ENCODE data around the gene FRY. TPM values are rescaled to one million over a fixed set of nuclear protein-coding genes. Genes with fewer than 3 reads are reported as not detected.

Gene FRY
- total RNA-seq, 1 experiment from 2014 or later: 1.3 TPM

- peak overlapping the region; percentile 26; the same call in 1 of the 2 replicates for H3K4me2 ChIP-seq (ENCODE audit: low read length)
- CTCF ChIA-PET: no interaction called here
- no peak overlapping the region for H3K27ac ChIP-seq (ENCODE audit: low read length)
- H3K4me1 ChIP-seq (ENCODE audit: insufficient read depth, low read length): peaks cover 13% of the 10 kb centered on the region
- H3K9me2 ChIP-seq (replicated peaks; ENCODE audit: low read length): no peaks in the 10 kb centered on the region
- H3K79me2 ChIP-seq (ENCODE audit: low read length): no peaks in the 10 kb centered on the region
- H3K9me3 ChIP-seq (ENCODE audit: low read length): no peaks in the 10 kb centered on the region
- POLR2A ChIA-PET (ENCODE audit: unreplicated experiment): no interaction called here
- DNase-seq (peak; percentile 34), ATAC-seq (no peak)
- H3F3A ChIP-seq (ENCODE audit: low read length, unreplicated experiment): no peaks in the 10 kb centered on the region
- no peak for TF ChIP-seq EZH2phosphoT487 (IDR thresholded peaks at IDR 0.05; ENCODE audit: borderline replicate concordance, low read length)
- TF ChIP-seq EZH2 (IDR thresholded peaks at IDR 0.05; ENCODE audit: low read length, unreplicated experiment): no peak
- H3K27me3 ChIP-seq (ENCODE audit: low read length): no peaks in the 10 kb centered on the region
- H3K36me3 ChIP-seq (ENCODE audit: low read depth, low read length): no peaks in the 10 kb centered on the region
- BruUV-seq (replicated peaks): no TSS peak
- no peak overlapping the region for H3K4me3 ChIP-seq (ENCODE audit: low read length)
- no peak overlapping the region for H3K9ac ChIP-seq (ENCODE audit: low read length)
- no peaks in the 10 kb centered on the region for H4K20me1 ChIP-seq (ENCODE audit: low read length)
- intact Hi-C loops (cut with micrococcal nuclease): no loop called here
- H2AFZ ChIP-seq (ENCODE audit: low read length): no peak overlapping the region
Measured at GRCh38 chr13:32125221-32125689, 93.7 kb downstream of the FRY start.

DNA sequence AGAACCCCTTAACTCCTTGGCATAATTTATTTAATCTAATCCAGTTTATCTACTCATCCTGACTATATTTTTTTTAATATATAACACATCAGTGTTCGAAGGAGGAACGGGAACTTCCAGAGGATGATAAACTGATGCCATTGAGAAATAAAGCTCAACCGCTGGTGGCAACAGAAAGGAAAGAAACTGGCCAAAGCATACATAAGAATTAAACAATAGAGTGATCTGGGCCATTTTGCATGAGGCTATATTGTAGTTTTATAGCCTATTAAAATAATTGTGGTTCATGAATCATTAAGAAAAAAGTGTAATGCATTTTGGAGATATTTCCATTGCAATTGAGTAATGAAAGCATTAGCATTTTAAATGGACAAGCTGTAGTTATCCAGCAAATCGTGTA lies 94.2 kb downstream of the FRY start:
- ChIA-PET CTCF (no interaction called here), POLR2A (ENCODE audit: unreplicated experiment) (interaction anchor here (0.6 kb wide), 1 partner anchor 243 kb away, joined by 4 read pairs; no protein-coding TSS in a partner anchor)
- Histone ChIP-seq H2AFZ (ENCODE audit: low read length) (no peak overlapping the region), H3K9me3 (ENCODE audit: low read length) (no peaks in the 10 kb centered on the region), H3K27ac (ENCODE audit: low read length) (no peak overlapping the region), H4K20me1 (ENCODE audit: low read length) (no peaks in the 10 kb centered on the region), H3K79me2 (ENCODE audit: low read length) (no peaks in the 10 kb centered on the region), H3K4me3 (ENCODE audit: low read length) (no peak overlapping the region), H3K4me2 (ENCODE audit: low read length) (peak overlapping the region; percentile 26; the same call in 1 of the 2 replicates), H3K9ac (ENCODE audit: low read length) (no peak overlapping the region), H3F3A (ENCODE audit: low read length, unreplicated experiment) (no peaks in the 10 kb centered on the region), H3K36me3 (ENCODE audit: low read depth, low read length) (no peaks in the 10 kb centered on the region), H3K4me1 (ENCODE audit: insufficient read depth, low read length) (peaks cover 13% of the 10 kb centered on the region), H3K27me3 (ENCODE audit: low read length) (no peaks in the 10 kb centered on the region), H3K9me2 (replicated peaks; ENCODE audit: low read length) (no peaks in the 10 kb centered on the region)
- intact Hi-C loops (cut with micrococcal nuclease): no loop called here
- ATAC-seq (no peak), DNase-seq (peak; percentile 44)
- TF ChIP-seq CTCF (conservative IDR thresholded peaks at IDR 0.05; ENCODE audit: low read depth, low read length) (no peak), EZH2phosphoT487 (IDR thresholded peaks at IDR 0.05; ENCODE audit: borderline replicate concordance, low read length) (no peak), EZH2 (IDR thresholded peaks at IDR 0.05; ENCODE audit: low read length, unreplicated experiment) (no peak)
- BruUV-seq (replicated peaks): no TSS peak

DNA sequence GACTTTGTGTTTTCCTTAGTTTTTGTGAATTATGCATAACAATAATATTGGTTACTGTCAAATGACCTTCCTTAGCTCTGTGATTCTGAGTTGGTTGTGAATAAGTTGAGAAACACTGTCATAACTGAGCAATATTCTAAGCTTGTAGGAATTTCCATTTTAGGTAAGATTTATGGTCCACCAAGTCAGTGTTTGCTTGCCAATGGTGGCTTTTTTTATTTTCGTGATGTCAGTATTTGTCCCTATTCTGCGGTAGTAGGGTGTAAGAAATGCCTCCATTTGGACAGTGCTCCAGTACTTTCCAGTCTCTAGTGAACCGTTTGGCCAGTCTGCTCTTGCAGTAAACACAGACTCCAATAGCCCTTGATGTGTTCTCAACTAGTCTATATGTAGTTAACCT lies 94.7 kb downstream of the FRY start:
- H3K27me3 ChIP-seq (ENCODE audit: low read length): no peaks in the 10 kb centered on the region
- intact Hi-C loops (cut with micrococcal nuclease): no loop called here
- peaks cover 13% of the 10 kb centered on the region for H3K4me1 ChIP-seq (ENCODE audit: insufficient read depth, low read length)
- H3K79me2 ChIP-seq (ENCODE audit: low read length): no peaks in the 10 kb centered on the region
- H3K4me3 ChIP-seq (ENCODE audit: low read length): no peak overlapping the region
- no peaks in the 10 kb centered on the region for H3K9me2 ChIP-seq (replicated peaks; ENCODE audit: low read length)
- no peak overlapping the region for H3K4me2 ChIP-seq (ENCODE audit: low read length)
- no peaks in the 10 kb centered on the region for H3F3A ChIP-seq (ENCODE audit: low read length, unreplicated experiment)
- H3K27ac ChIP-seq (ENCODE audit: low read length): no peak overlapping the region
- ChIA-PET CTCF (no interaction called here), POLR2A (ENCODE audit: unreplicated experiment) (interaction anchor here (0.6 kb wide), 1 partner anchor 244 kb away, joined by 4 read pairs; no protein-coding TSS in a partner anchor)
- no peak overlapping the region for H3K9ac ChIP-seq (ENCODE audit: low read length)
- H3K9me3 ChIP-seq (ENCODE audit: low read length): no peaks in the 10 kb centered on the region
- ATAC-seq (no peak), DNase-seq (no peak)
- H3K36me3 ChIP-seq (ENCODE audit: low read depth, low read length): no peaks in the 10 kb centered on the region
- H4K20me1 ChIP-seq (ENCODE audit: low read length): no peaks in the 10 kb centered on the region
- BruUV-seq (replicated peaks): no TSS peak
- TF ChIP-seq CTCF (conservative IDR thresholded peaks at IDR 0.05; ENCODE audit: low read depth, low read length): no peak
- TF ChIP-seq EZH2 (IDR thresholded peaks at IDR 0.05; ENCODE audit: low read length, unreplicated experiment): no peak
- no peak for TF ChIP-seq EZH2phosphoT487 (IDR thresholded peaks at IDR 0.05; ENCODE audit: borderline replicate concordance, low read length)
- H2AFZ ChIP-seq (ENCODE audit: low read length): no peak overlapping the region

Measured in PC-3 (cell line).